DLD1 (cell line): ENCODE measurements around the gene PANK4.
"Not testable (repeated sequence)": the region's sequence is repeated elsewhere in the genome, so short reads cannot be mapped to it uniquely, and the experiment has no call there.

Source experiments
- in situ Hi-C: cut with HindIII; loops from 2 replicates; pipeline ENCODE4 v1.10.0; 2017; ENCODE audit warnings: low sequenced_read_pairs

The PANK4 gene

DNA sequence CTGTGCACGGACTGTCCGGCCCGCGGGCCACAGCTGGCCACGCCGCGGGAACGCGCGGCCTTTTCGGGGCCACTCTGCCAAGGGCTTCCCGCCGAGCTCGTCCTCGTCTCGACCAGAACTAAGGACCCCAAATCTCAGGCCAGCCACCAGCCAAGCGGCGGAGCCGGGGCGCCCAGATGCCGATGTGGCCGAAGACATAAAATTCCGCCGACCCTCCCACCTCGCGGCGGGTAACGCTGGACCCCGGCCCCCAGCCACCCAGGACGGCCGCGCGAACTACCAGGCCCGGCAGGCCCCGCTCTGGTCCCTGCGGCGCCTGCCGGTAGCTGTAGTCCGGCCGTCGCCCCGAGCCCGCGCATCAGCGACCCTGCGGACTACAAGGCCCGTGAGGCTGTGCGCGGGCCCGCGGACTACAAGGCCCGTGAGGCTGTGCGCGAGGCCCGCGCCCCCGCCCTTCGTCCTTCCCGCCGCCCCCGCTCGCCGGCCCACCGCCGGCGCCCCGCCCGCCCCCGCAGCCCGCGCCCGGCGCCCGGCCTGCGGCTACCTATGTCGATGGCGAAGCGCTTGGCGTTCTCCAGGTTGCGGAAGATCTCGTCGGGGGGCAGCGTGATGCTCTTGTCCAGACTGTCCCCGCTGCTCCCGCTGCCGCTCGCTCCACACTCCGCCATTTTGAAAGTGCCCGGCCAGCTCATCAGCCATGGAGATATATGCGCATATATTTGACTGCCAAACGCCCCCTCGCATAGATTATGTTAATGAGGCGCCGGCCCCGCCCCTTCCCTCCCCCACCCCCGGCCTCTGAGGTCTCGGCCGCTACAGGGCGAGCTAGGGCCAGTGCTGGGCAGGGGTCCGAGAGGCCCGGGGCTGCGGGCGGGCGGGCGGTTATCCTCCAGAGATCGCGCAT is at the start of gene PANK4:
Gene PANK4 (minus strand): TSS at position 677 of the 904 bp plus-strand sequence. CDS start 9 bp downstream, at position 668.
- in situ Hi-C loops, result no loop called here

DNA sequence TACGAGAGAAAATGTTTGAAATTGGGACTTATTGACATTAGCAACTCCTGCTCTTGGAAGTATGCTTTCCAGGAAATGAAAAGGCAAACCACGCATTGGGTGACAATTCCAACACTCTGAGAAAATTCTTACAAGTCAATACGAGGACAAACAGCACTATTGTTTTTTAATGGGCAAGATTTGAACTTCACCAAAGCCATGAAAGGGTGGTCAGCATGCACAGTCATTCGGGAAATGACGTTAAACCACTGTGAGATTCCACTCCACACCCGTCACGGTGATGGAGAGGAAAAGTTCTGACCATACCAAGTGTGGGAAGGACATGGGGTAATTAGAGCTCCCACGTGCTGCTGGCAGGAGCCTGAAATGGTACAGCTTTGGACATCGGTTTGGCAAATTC is 48.0 kb upstream of the PANK4 start:
- in situ Hi-C loops, result no loop called here

DNA sequence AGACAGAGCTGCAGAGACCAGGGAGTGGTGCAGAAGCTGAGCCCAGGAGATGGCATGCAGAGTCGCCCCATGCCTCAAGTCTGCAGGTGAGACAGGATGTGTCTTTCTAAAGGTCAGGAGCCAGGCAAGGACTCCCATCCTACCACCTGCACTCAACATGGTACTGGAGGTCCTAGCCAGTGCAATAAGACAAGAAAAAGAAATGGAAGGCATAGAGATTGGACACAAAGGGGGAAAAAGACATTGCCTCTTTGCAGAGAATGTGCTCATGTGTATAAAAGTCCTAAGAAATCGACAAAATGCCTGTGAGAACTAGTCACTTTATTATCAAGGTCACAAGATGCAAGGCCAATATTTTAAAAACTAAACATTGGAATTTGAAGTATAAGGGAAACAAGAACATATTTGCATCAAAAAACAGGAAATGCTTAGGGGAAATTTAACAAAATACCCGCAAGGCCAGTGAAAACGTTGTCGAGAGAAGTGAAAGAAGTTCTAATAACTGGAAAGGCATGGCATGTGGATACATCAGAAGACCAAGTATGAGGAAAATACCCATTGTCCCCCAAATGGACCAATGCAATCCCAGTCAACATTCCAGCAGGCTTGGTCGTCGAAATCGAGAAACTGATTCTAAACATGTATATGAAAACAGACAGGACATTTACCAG is 47.0 kb upstream of the PANK4 start:
- in situ Hi-C loops, result no loop called here

DNA sequence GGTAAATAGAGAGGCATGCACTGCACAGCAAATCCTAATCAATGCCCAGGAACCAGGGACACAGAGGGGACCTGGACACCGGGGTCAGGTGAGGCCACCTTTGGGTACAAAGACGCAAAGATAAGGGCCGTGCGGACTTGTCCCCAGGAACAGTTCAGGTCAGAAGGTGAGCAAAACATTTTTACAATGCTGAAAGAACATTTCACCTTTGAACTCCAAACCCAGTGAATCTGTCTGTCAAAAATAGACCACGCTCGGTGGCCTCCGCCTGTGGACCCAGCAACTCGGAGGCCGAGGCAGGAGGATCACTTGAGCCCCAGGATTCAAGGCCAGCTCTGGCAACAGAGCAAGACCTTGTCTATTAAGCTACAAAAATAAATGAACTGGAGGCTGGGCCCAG is 45.0 kb upstream of the PANK4 start:
- in situ Hi-C loops, result no loop called here

DNA sequence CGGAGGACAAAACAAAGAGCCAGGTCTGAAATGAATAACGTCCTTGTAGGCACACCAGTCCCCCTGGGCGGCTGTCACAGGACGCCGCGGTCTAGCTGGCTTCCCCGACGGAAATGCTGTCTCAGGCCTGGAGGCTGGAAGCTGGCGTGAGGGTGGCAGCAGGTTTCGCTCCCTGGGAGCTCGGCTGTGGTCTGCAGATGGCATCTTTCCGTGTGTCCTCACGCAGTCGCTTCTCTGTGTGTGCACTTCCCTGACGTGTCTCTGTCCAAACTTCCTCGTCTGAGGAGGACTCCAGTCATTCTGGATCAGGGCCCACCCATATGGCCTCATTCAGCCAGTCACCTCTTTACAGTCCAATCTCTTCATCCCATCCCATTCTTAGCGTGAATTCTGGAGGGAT is 43.9 kb upstream of the PANK4 start:
- in situ Hi-C loops, result no loop called here

DNA sequence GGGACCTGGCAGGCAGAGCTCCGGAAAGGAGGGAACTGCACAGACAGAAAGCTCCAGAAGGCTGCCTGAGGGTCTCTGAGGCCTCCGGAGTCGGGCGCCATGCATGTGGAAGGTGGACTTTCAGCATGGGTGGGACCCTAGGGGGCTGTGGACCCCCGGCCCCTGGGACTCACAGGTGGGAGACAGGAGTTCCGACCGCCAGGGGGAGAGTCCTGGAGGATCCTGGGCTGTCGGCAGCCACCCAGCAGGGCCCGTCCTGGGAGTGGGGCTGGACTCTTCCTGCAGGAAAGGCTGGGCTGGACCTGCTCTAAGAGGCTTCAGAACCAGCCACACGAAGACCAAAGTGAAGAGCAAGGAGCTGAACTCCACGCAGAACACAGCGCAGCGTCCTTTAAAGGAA is 43.3 kb upstream of the PANK4 start:
- in situ Hi-C loops, result not testable (repeated sequence)

DNA sequence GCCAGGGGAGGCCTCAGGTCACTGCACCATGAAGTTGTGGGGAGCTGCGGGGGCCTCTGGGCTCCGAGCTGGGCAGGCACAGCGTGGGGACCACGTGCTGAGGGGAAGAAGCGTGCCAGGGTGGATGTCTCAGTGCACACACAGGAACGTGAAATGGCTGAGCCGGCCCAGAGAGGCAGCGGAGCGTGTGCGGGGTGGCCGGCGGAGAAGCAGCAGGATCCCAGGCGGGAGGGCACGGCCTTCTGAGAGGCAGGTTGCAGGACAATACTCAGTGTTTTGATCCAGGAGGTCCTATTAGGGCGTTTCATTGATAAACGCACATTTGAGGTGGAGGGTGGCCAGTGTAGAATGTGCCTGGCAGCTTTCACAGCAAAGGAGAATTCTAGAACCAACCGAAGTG is 42.7 kb upstream of the PANK4 start:
- in situ Hi-C loops, result no loop called here

DNA sequence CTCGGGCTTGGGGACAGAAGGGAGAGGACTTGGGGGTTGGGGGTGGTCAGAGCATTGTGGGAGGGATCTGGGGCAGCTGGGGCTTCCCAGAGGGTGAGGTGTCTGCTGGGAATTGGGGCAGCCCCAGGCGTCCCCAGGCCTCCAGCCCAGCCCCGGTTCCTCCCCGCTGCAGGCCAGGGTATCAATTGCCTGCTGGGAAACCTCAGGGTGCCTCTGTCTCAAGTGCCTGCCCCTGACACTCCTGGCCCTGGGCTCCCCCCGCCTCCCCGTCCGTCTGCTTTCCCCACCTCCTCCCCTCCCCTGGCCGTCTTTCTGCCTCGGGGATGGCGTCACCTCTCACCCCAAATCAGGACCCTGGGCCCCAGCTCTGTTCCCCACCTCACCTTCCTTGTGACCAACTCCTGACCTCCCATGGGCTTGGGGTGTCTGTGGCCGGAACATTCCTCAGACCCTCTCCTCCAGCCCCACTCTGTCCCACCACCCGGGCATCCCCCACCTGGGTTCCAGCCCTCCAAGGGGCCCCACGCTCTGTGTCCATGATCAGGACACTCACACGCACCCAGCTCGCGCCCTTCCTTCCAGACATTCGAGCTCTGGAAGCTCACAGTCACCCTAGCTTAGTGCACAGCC is 41.9 kb upstream of the PANK4 start:
- in situ Hi-C loops, result not testable (repeated sequence)

DNA sequence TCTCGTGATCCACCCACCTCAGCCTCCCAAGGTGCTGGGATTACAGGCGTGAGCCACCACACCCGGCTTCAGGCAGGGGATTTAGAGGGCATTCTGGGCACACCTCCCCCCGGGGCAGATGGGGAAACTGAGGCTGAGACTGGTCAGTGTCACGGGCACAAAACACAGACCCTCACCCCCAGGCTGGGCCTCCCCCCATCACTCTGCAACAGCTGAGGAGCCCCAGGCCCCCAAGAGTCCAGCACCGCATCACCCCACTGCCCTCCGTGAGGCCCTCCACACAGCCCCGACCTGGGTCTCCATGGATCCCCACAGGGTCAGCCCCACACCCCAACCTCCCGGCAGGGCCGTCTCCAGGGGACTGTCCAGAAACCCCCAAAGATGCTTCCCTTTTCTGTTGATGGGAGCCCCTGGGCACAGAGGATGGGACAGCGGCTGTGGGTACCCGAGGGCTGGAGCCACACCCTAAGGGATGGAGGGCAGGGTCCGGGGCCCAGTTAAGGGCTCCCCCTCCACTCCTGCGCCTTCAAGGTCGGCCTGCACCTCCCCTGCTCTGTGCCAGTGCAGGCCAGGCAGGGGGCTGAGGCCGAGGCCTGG is 40.8 kb upstream of the PANK4 start:
- in situ Hi-C loops, result no loop called here

DNA sequence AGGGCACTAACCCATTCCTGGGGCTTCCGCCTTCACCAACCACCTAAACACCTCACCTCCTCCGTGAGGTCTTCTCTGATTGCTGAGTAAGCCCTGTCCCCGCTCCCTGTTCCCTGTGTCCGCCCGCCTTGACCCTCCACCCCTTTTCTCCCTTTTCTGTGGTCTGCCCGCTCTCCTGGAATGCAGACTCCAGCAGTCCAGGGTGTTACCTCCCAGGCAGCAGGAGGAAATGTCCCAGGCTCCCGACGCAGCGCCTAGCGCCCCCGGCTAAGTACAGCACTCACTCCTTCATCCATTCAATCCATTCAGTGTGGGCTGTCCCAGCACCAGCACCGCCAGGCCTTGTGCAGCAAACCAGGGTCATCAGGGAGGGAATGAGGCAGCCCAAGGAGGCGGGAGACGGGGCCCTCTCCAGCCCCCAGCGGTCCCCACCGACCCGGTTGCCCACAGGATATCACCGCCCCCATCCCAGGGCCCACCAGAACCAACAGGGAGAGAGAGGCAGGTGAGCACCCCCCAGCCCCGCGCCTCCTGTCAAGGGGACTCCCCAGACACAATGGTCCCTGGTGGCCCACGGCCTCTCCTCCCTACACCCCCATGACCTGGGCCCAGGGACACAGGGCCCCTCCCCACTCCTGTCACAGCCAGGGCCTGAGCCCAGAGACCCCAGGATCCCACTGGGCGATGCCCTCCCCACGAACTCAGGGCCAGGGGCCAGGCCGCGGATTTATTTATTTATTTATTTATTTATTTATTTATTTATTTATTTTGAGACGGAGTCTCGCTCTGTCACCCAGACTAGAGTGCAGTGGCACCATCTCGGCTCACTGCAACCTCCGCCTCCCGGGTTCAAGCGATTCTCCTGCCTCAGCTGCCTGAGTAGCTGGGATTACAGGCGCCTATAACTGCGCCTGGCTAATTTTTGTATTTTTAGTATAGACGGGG is 40.0 kb upstream of the PANK4 start:
- in situ Hi-C loops, result no loop called here

DNA sequence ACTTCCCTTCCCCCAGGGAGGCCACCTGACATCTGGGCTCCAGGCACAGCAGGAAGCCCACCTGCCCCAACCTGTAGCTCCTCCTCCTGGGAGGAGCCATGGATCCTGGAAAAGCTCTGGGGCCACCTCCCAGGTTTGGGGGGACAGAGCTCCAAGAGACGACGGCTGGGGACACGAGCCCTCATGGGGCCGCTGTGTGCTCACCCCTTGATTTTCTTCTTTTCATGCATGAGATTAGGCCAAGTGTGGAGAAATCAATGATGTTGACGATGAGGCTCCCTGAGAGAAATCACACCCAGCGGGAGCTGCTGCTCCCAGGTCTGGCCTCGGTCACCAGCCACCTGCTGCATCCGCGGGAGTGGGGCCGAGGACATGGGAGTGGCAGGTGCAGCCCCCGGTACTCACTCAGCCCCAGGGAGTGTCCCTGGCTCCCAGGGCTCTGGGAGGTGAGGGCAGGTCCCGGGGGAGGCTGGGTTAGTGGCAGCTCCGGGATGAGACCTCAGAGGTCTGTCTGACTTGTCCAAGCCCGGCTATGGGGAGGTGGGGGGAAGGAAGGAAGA is 38.5 kb upstream of the PANK4 start:
- in situ Hi-C loops, result no loop called here

DNA sequence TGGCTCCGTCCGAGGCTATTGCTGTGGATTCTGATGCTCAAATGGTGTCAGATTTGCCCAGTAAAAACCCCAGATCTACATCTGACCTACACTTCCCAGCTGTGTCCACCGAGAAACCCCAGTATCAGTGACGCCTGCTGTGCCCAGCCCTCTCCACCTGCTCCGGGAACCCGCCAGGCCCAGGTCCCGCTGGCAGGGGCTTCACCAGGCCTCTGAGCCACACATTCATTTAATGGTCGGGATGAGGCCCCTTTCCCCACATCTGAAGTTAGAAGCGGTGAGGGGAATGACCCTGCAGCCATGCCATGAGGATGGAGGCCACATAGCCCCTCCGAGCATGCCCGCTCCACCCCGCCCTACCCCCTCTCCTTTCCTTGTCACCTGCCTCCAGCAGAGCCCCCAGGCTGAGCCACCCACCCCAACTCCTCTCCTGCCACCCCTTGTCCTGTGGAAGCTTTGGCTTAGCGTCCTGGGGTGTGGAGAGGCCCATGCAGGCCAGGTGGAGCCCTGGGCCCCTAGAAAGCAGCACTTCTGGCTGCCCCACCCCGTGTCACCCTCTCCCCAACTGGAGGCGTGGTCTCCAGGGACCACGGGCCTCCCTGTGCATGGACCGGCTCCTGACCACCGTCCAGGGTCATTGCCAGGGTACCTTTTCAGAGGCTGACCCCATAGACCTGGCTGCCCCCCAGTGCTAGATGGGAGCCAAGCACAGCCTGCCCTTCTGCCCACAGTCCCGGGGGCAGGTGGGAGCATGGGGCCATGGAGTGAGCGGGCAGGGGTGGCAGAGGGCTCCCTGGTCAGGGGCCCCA is 37.8 kb upstream of the PANK4 start:
- in situ Hi-C loops, result no loop called here

DNA sequence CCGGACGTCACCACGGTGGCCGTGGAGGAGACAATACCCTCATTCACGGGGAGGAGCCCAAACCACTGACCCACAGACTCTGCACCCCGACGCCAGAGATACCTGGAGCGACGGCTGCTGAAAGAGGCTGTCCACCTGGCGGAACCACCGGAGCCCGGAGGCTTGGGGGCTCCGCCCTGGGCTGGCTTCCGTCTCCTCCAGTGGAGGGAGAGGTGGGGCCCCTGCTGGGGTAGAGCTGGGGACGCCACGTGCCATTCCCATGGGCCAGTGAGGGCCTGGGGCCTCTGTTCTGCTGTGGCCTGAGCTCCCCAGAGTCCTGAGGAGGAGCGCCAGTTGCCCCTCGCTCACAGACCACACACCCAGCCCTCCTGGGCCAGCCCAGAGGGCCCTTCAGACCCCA is 36.8 kb upstream of the PANK4 start:
- in situ Hi-C loops, result no loop called here

DNA sequence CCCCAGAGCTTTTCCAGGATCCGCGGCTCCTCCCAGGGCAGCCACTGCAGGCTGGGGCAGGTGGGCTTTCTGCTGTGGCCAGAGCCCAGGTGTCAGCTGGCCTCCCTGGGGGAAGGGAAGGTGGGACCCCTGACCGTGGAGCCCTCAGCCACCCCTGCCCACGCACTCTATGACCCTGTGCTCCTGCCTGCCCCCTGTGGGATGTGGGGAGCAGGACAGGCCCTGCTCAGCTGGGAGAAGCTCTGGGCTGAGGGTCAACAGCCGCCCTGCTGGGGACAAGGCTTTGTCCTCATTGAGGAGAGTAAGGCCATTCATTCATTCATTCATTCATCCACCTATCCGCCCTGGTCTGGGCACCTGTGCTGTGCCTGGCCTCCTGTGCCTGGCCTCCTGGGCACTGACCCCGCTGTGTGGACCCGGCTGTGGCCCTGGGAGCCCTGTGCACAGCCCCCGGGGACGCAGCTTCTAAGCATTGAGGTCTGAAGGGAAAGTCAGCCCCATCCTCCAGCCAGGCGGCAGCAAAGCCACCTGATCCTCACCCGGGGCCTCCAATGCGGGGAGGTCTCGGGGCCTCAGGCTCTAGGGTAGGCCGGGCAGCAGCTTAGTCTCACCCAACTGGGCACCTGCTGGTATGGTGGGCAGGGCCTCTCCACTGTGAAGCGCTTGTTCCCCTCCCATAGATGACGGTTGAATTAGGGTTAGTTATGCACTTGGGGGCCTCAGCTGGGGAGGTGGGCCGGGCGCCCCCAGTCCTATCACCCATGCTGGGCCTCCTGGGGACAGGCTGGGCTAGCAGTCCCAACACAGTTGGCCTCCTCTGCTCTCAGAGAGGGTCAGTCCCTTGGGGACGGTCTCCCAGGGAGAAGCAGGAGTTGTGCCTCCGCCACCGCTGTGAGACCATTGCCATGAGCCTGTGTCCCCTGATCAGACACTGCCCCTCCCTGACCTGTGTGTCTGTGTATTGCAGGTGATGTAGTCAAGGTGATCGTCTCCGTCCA is 35.8 kb upstream of the PANK4 start:
- in situ Hi-C loops, result no loop called here

DNA sequence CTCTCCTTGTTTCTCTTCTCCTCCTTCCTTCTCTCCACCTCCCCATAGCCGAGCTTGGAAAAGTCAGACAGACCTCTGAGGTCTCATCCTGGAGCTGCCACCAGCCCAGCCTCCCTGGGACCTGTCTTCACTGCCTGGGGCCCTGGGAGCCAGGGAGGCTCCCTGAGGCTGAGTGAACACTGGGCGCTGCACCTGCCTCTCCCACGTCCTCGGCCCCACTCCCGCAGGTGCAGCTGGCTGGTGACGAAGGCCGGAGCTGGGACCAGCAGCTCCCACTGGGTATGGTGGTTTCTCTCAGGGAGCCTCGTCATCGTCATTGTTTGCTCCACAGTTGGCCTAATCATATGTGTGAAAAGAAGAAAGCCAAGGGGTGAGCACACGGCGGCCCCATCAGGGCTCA is 35.0 kb upstream of the PANK4 start:
- in situ Hi-C loops, result no loop called here

DNA sequence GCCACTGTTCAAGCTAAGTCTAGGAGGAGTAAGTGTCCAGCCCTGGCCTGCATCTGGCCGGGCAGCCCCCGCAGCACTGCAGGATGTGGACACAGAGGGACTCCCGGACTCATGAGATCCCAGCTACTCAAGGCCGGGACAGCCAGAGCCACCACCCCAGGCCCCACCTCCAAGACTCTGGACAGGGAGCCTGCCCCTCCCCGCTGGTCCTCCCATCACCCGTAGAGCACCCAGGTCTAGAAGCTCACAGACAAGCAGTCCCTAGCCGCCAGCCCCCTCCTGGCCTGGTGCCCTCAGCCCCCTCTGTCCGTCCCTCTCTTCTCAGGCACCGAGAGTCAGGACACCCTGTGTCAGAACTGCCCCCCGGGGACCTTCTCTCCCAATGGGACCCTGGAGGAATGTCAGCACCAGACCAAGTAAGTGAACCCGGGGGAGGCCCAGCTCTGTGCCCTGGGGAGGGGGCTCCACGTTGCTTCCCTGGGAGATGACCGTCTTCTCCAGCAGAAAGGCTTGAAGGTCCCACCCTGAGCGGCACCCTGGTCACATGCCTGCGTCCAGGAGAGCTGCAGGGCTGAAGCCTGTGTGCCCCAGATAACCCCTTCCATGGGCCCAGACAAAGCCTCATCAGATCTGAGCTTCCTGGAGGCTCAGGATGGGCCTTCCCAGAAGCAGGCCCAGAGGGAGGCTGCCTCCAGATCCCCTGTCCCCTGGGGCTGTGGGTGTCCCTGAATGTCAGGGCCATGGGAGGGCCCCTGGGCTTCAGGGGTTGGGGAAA is 34.1 kb upstream of the PANK4 start:
- in situ Hi-C loops, result no loop called here
